ENCODE measurements around the gene GOLGA7B. TPM values are rescaled to one million over a fixed set of nuclear protein-coding genes. Genes with fewer than 3 reads are reported as not detected.

The GOLGA7B gene
- total RNA-seq, 1 donor from 2014 or later, result 0.98 TPM

DNA sequence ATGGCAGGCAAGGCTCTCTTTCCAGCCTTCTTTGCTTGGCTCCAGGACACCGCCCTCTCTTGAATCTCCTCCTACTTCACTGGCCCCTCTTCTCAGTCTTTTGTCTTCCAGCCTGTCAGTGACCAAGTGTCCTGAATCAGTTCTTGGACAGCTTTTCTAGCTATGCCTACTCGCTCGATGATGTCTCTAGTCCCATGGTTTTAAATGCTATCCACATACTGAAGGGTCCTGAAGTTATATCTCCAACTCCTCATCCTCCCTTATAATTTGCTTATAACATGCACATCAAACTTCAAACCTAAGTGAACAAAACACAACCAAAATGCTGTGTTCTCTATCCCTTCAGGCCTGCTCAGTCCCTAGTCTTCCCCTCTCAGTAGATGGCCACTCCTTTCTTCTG, 5.0 kb upstream of the GOLGA7B start:
- DNase-seq, result no peak

DNA sequence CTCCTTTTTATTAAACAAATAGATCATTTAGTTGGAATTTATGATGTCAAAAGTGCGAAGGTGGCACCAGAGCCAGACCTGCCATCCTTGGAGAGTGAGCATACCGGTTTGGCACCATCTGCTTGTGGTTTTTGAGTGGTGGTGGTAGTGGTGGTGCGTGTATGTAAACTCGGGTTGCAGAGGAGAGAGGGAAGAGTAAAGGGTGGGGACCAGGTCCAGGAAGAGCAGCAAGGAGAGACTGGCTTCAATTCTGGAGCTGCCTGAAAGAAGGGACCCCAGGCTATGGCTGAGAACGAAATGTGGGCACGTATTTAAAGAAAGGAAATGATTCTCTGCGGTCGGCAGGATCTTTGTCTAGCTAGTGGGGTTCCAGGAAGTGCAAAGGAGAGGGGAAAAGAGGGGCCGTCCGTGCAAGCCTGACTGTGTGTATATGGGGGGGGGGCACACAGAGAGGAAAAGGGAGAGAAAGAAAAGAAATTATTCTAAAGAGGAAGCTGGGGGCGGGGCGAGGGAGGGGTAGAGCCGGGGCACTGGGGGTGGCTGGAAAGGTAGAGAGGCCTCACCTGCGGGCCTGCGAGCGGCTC, 448 bp upstream of the GOLGA7B start:
- Histone ChIP-seq H3K4me3 (peak overlapping the region; percentile 54), H3K36me3 (no peaks in the 10 kb centered on the region), H3K9me3 (no peaks in the 10 kb centered on the region), H3K4me1 (peaks cover 5% of the 10 kb centered on the region), H3K27ac (no peak overlapping the region), H3K27me3 (peaks cover 16% of the 10 kb centered on the region)
- peak; percentile 55 for DNase-seq
- TF ChIP-seq, protein P1, sequence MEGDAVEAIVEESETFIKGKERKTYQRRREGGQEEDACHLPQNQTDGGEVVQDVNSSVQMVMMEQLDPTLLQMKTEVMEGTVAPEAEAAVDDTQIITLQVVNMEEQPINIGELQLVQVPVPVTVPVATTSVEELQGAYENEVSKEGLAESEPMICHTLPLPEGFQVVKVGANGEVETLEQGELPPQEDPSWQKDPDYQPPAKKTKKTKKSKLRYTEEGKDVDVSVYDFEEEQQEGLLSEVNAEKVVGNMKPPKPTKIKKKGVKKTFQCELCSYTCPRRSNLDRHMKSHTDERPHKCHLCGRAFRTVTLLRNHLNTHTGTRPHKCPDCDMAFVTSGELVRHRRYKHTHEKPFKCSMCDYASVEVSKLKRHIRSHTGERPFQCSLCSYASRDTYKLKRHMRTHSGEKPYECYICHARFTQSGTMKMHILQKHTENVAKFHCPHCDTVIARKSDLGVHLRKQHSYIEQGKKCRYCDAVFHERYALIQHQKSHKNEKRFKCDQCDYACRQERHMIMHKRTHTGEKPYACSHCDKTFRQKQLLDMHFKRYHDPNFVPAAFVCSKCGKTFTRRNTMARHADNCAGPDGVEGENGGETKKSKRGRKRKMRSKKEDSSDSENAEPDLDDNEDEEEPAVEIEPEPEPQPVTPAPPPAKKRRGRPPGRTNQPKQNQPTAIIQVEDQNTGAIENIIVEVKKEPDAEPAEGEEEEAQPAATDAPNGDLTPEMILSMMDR (IDR thresholded peaks at IDR 0.05), result no peak
- ATAC-seq, result peak; percentile 58
- intact Hi-C loops (cut with DNase I), result no loop called here

More for the DNA sequence above, 5.0 kb upstream of the GOLGA7B start:
- TF ChIP-seq, protein P1 (IDR thresholded peaks at IDR 0.05), result no peak
- Histone ChIP-seq H3K36me3 (no peaks in the 10 kb centered on the region), H3K4me1 (peaks cover 4% of the 10 kb centered on the region), H3K9me3 (no peaks in the 10 kb centered on the region), H3K27ac (no peak overlapping the region), H3K4me3 (no peak overlapping the region), H3K27me3 (no peaks in the 10 kb centered on the region)
- ATAC-seq, result no peak
- intact Hi-C loops (cut with DNase I), result no loop called here

DNA sequence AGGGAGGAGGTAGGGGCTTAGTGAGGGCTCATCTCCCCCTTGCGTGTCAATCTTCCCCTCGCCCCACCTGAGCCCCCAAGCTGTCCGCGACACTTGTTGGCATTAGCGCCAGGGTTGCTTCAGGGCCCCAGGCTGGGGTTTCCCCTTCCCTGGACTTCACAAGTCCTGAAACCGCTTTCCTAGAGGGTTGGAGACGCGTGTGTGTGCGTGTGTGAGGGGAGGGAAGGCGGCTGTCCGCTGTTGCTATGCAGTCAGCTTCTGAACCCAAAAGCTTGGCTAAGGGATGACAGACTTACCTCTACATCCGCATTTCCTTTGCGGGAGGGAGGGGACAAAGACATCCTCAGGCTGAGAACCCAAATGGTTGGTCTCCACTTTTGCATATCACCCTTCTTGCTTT, 803 bp downstream of the GOLGA7B start:
- H3K36me3 ChIP-seq, result no peaks in the 10 kb centered on the region
- H3K4me3 ChIP-seq, result peak overlapping the region; percentile 25
- no peaks in the 10 kb centered on the region for H3K9me3 ChIP-seq
- peaks cover 16% of the 10 kb centered on the region for H3K27me3 ChIP-seq
- ATAC-seq (peak; percentile 2), DNase-seq (no peak)
- intact Hi-C loops (cut with DNase I), result no loop called here
- TF ChIP-seq, protein P1 (IDR thresholded peaks at IDR 0.05), result no peak
- H3K27ac ChIP-seq, result no peak overlapping the region
- H3K4me1 ChIP-seq, result peaks cover 5% of the 10 kb centered on the region

DNA sequence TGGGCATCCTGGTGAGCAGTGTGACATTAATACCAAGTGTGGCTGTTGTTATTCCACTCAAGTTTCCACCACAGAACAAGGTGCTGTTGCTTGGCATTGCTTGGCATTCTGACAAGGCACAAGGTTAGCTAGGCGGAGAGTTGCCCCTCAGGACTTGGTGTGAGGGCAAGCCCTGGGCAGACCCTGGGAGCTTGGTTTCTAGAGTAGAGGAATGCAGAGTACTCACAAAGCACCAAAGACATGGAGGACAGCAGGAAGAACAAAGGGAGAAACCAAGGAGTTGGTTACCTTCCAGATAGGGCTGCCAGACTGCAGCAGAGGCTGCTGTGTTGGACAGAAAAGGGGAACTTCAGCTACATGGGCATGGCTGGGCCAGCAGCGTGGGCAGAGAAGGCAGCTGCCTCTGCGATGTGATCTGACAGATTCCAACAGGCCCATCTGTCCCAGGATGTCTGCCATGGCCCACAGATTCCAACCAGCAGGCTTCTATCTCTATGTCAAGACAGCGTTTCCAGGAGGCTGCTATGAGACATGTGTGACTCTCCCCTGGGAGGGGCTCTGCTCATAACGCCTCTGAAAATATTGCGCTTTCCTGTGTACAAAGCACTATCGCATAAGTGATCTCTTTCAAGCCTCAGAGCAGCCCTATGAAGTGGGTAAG, 1.8 kb downstream of the GOLGA7B start:
- peaks cover 16% of the 10 kb centered on the region for H3K27me3 ChIP-seq
- no peaks in the 10 kb centered on the region for H3K36me3 ChIP-seq
- ATAC-seq (peak; percentile 72), DNase-seq (peak; percentile 77)
- H3K4me1 ChIP-seq, result peaks cover 5% of the 10 kb centered on the region
- no peaks in the 10 kb centered on the region for H3K9me3 ChIP-seq
- H3K4me3 ChIP-seq, result no peak overlapping the region
- TF ChIP-seq, protein P1 (IDR thresholded peaks at IDR 0.05), result no peak
- H3K27ac ChIP-seq, result no peak overlapping the region
- intact Hi-C loops (cut with DNase I), result no loop called here

DNA sequence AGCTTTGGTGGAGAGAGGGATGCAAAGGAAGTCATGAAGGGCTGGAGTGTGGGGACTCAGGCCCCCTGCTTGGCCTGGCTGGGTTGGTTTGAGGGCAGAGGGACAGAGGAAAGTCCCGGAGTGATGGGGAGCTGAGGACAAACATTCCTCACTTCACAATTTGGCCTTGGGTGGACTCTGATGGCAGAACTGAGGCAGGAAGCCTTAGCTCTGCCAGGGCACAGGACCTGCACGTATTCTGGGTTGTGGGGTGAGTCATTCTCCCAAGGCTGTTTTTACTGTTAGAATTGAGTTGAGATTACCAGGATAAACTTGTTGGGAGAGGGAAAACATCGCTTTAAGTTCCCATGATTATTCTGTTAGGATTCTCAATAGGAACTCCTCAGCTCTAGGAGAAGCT, 2.6 kb downstream of the GOLGA7B start:
- no peak overlapping the region for H3K27ac ChIP-seq
- no peak overlapping the region for H3K4me3 ChIP-seq
- H3K4me1 ChIP-seq, result peaks cover 5% of the 10 kb centered on the region
- H3K27me3 ChIP-seq, result peaks cover 16% of the 10 kb centered on the region
- intact Hi-C loops (cut with DNase I), result no loop called here
- H3K36me3 ChIP-seq, result no peaks in the 10 kb centered on the region
- DNase-seq, result no peak
- no peak for ATAC-seq
- TF ChIP-seq, protein P1 (IDR thresholded peaks at IDR 0.05), result no peak
- no peaks in the 10 kb centered on the region for H3K9me3 ChIP-seq
